ENCODE results near the gene FRMD6.
A peak's percentile ranks its signal among the peaks of the same experiment; 100 is the strongest.
"Not testable (repeated sequence)": the region's sequence is repeated elsewhere in the genome, so short reads cannot be mapped to it uniquely, and the experiment has no call there.

Gene FRMD6

DNA sequence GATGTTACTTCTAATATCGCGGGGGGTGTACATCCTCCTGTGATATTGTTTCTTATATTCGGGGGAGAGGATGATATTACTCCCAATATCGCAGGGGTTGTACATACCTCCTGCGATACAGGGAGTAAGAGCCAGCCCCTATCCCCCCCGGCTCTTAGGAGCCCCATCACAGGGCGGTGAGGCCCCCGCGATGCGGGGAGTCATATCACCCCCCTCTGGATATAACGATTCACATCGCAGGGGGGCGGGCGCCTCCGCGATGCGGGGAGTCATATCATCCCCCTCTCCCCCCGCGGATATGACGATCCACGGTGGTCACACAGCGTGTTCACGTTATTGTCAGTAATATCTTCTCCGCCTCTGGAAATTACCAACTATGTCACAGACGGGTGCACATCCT, 95.1 kb downstream of the FRMD6 start:
- not testable (repeated sequence) for H3K9me3 ChIP-seq (ENCODE audit: insufficient read depth, low read depth, low read length); H3K4me1 ChIP-seq (ENCODE audit: insufficient read depth, low read length); H3K27ac ChIP-seq (ENCODE audit: low read depth, low read length); H3K27me3 ChIP-seq (ENCODE audit: insufficient read depth, low read length); H3K4me3 ChIP-seq (ENCODE audit: low read length); H3K36me3 ChIP-seq (ENCODE audit: insufficient read depth, low read length); H3K9ac ChIP-seq (ENCODE audit: low read depth, low read length)
- WGBS = 87% methylated on average over 21 of the region's 25 CpGs

DNA sequence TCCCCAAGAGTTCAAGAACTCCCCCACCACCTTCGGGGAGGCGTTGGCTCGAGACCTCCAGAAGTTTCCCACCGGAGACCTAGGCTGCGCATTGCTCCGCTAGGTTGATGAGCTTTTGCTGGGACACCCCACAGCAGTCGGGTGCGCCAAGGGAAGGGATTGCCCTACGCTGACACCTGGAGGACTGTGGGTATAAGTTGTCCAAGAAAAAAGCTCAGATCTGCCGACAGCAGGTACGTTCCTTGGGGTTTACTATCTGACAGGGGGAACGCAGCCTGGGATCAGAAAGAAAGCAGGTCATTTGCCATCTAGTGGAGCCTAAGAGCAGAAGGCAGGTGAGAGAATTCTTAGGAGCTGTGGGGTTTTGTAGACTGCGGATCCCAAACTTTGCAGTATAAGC, 98.8 kb downstream of the FRMD6 start:
- H3K9ac ChIP-seq (ENCODE audit: low read depth, low read length) = no peak overlapping the region
- no peak overlapping the region for H3K27ac ChIP-seq (ENCODE audit: low read depth, low read length)
- no peaks in the 10 kb centered on the region for H3K4me1 ChIP-seq (ENCODE audit: insufficient read depth, low read length)
- no peaks in the 10 kb centered on the region for H3K9me3 ChIP-seq (ENCODE audit: insufficient read depth, low read depth, low read length)
- no peak overlapping the region for H3K4me3 ChIP-seq (ENCODE audit: low read length)
- WGBS = 77% methylated on average over 13 of the region's 13 CpGs
- no peaks in the 10 kb centered on the region for H3K27me3 ChIP-seq (ENCODE audit: insufficient read depth, low read length)
- no peaks in the 10 kb centered on the region for H3K36me3 ChIP-seq (ENCODE audit: insufficient read depth, low read length)

DNA sequence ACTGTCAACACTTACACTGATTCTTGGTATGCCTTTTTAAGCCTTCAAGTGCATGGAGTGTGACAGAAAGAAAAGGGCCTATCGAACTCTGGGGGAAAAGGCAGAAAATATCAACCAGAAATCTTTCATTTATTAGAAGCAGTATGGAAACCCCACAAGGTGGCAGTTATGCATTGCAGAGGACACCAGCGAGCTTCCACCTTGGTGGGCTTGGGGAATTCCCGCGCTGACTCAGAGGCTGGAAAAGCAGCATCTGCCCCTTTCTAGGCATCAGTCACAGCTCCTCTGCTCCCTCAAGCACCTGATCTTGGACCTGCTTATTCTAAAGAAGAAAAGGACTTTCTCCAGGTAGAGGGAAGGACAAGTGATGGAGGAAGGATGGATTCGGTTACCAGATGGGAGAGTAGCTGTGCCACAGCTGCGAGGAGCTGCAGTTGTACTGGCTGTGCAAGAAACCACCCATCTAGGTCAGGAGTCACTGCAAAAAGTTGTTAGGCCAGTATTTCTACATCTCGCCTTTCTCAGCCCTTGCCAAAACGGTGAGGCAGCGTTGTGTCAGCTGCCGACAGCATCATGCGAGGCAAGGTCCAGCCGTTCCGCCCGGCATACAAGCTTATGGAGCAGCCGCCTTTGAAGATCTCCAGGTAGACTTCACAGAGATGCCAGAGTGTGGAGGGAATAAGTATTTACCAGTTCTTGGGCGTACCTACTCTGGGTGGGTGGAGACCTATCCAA, 100.1 kb downstream of the FRMD6 start:
- H3K9me3 ChIP-seq (ENCODE audit: insufficient read depth, low read depth, low read length); H3K27ac ChIP-seq (ENCODE audit: low read depth, low read length); H3K4me3 ChIP-seq (ENCODE audit: low read length); H3K27me3 ChIP-seq (ENCODE audit: insufficient read depth, low read length); H3K4me1 ChIP-seq (ENCODE audit: insufficient read depth, low read length); H3K36me3 ChIP-seq (ENCODE audit: insufficient read depth, low read length); H3K9ac ChIP-seq (ENCODE audit: low read depth, low read length): not testable (repeated sequence)
- WGBS = 90% methylated on average over 16 of the region's 16 CpGs

DNA sequence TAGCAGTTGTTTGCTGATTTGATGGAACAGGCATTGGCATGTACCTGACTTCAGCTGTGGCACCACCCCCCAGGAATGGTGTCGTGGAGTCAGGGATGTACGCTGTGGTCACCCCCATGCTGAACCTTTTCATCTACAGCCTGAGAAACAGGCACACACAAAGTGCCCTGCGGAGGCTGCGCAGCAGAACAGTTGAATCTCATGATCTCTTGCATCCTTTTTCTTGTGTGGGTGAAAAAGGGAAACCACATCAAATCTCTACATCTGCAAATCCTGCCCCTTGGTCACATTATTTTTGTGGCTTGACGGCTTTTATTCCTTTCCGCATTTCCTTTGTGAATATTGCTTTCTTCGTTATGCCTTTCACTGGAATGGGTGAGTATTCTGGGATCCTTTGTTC, 106.0 kb downstream of the FRMD6 start:
- not testable (repeated sequence) for H3K9ac ChIP-seq (ENCODE audit: low read depth, low read length); H3K27me3 ChIP-seq (ENCODE audit: insufficient read depth, low read length); H3K27ac ChIP-seq (ENCODE audit: low read depth, low read length); H3K9me3 ChIP-seq (ENCODE audit: insufficient read depth, low read depth, low read length); H3K4me3 ChIP-seq (ENCODE audit: low read length); H3K36me3 ChIP-seq (ENCODE audit: insufficient read depth, low read length); H3K4me1 ChIP-seq (ENCODE audit: insufficient read depth, low read length)
- 84% methylated on average over 7 of the region's 7 CpGs for WGBS

DNA sequence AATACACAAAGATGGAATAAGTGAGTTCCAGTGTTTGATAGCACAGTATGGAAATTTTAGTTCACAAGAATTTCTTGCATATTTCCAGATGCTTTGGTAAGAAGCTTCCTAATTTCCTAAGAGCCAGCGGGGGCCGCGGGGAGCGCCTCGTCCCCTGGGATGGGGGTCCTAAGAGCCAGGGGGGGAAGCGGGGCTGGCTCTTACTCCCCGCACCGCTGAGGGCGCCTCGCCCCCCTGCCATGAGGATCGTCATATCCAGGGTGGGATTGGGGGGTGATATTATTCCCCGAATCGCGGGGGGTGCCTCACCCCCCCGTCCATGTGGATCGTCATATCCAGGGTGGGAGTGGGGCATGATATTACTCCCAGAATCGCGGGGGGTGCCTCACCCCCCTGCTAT, 108.2 kb downstream of the FRMD6 start:
- Histone ChIP-seq H3K4me1 (ENCODE audit: insufficient read depth, low read length) (no peaks in the 10 kb centered on the region), H3K27me3 (ENCODE audit: insufficient read depth, low read length) (no peaks in the 10 kb centered on the region), H3K27ac (ENCODE audit: low read depth, low read length) (no peak overlapping the region), H3K36me3 (ENCODE audit: insufficient read depth, low read length) (no peaks in the 10 kb centered on the region), H3K9ac (ENCODE audit: low read depth, low read length) (no peak overlapping the region), H3K4me3 (ENCODE audit: low read length) (no peak overlapping the region), H3K9me3 (ENCODE audit: insufficient read depth, low read depth, low read length) (no peaks in the 10 kb centered on the region)
- WGBS = 92% methylated on average over 18 of the region's 18 CpGs

DNA sequence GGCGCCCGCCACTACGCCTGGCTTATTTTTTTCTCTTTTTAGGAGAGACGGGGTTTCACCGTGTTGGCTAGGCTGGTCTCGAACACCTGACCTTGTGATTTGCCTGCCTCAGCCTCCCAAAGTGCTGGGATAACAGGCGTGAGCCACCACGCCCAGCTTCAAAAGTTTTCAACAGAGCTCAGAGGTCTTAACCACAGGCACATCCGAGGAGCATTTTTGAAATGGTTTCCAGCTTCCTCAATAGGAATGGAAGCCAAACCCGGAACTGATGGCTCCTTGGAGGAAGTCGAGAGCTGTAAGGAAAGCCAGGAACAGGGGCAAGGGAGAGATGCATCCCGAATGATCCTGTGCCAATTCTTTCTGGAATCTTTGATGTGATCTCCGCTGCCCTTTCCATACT, 114.0 kb downstream of the FRMD6 start:
- not testable (repeated sequence) for H3K27ac ChIP-seq (ENCODE audit: low read depth, low read length); H3K9ac ChIP-seq (ENCODE audit: low read depth, low read length); H3K9me3 ChIP-seq (ENCODE audit: insufficient read depth, low read depth, low read length); H3K27me3 ChIP-seq (ENCODE audit: insufficient read depth, low read length); H3K36me3 ChIP-seq (ENCODE audit: insufficient read depth, low read length); H3K4me3 ChIP-seq (ENCODE audit: low read length); H3K4me1 ChIP-seq (ENCODE audit: insufficient read depth, low read length)
- 93% methylated on average over 13 of the region's 13 CpGs for WGBS

DNA sequence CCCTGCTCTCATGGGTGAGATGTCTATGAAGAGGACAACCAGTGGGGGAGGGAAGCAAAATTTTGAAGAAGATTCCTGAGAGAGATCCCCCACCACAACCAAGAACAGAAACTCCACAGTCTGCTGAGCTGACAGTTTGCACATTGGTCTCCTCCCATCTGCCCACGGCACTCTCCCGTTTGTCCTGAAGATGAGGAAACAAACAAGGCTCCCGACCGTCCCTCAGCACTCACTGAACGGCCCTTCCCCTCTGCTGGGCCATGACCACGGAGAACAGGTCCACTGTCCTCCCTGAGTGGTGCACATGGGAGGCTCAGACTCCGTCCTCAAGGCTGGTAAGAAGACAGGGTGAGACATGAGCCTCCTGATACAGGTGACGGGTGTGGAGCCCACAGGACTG, 114.9 kb downstream of the FRMD6 start:
- not testable (repeated sequence) for H3K27me3 ChIP-seq (ENCODE audit: insufficient read depth, low read length); H3K9me3 ChIP-seq (ENCODE audit: insufficient read depth, low read depth, low read length); H3K27ac ChIP-seq (ENCODE audit: low read depth, low read length); H3K36me3 ChIP-seq (ENCODE audit: insufficient read depth, low read length); H3K4me1 ChIP-seq (ENCODE audit: insufficient read depth, low read length); H3K9ac ChIP-seq (ENCODE audit: low read depth, low read length); H3K4me3 ChIP-seq (ENCODE audit: low read length)
- 81% methylated on average over 8 of the region's 8 CpGs for WGBS

DNA sequence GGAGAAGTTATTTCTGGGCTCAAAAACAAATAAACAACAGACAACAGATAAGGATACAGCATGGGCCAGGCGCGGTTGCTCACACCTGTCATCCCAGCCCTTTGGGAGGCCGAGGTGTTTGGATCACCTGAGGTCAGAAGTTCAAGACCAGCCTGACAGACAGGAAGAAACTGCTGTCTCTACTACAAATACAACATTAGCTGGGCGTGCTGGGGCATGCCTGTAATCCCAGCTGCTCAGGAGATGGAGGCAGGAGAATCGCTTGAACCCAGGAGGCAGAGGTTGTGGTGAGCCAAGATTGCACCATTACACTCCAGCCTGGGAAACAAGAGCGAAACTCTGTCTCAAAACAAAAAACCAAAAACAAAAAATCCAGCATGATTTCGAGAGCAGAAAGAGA, 117.6 kb downstream of the FRMD6 start:
- not testable (repeated sequence) for H3K9ac ChIP-seq (ENCODE audit: low read depth, low read length); H3K27ac ChIP-seq (ENCODE audit: low read depth, low read length); H3K27me3 ChIP-seq (ENCODE audit: insufficient read depth, low read length); H3K9me3 ChIP-seq (ENCODE audit: insufficient read depth, low read depth, low read length); H3K4me1 ChIP-seq (ENCODE audit: insufficient read depth, low read length); H3K36me3 ChIP-seq (ENCODE audit: insufficient read depth, low read length); H3K4me3 ChIP-seq (ENCODE audit: low read length)
- WGBS = 98% methylated on average over 7 of the region's 7 CpGs

DNA sequence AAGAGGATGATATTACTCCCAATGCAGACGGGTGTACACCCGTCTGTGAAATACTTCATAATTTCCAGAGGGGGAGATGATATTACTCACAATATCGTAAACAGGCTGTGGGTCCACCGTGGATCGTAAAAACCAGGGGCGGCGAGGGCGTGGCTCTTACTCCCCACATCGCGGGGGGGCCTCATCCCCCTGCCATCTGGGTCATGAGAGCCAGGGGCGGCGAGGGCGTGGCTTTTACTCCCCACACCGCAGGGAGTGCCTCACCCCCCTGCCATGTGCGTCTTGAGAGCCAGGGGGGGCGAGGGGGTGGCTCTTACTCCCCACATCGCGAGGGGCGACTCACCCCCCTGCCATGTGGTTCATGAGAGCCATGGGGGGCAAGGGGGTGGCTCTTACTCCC, 122.5 kb downstream of the FRMD6 start:
- H3K9ac ChIP-seq (ENCODE audit: low read depth, low read length) = no peak overlapping the region
- H3K9me3 ChIP-seq (ENCODE audit: insufficient read depth, low read depth, low read length) = no peaks in the 10 kb centered on the region
- no peaks in the 10 kb centered on the region for H3K27me3 ChIP-seq (ENCODE audit: insufficient read depth, low read length)
- no peaks in the 10 kb centered on the region; the same call in 1 of the 2 replicates for H3K4me1 ChIP-seq (ENCODE audit: insufficient read depth, low read length)
- no peaks in the 10 kb centered on the region for H3K36me3 ChIP-seq (ENCODE audit: insufficient read depth, low read length)
- 89% methylated on average over 19 of the region's 19 CpGs for WGBS
- H3K4me3 ChIP-seq (ENCODE audit: low read length) = no peak overlapping the region
- no peak overlapping the region for H3K27ac ChIP-seq (ENCODE audit: low read depth, low read length)

DNA sequence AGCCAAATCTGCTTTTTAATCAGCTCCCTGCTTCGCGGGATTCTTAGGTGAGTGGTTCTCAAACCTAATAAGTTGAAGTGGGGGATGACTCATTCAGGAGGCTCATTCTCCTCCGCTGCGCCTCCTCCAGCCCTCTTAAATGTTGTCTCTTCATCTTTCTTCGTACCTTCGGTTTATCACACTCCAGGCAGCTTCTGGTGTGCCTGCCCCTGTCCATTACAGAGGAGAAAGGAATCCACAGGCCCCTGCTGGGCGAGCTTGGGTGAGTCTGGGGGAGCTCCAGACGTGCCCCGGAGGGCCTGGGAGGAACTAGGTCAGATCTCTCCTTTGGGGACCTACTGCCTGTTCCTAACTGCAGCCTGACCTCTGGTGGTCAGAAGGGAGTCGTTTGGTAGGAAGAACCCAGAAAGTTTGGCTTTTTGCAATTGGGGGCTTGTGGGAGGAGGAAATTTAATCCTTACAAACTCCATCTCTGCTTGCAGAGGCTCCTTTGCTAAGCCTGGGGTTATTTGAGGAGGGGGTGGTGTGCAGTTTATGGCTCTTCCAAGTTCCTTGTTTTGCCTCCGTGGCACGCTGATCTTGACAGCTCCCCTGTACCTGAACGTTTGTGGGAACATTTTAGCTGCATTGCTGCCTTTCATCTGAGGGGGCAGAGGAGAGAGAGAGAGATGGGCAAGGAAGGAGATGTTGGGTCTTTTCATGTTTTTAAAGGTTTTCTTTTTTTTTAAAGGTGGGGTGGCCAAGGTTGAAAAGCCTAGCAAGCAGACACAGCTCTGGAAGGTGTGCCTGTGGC, 124.6 kb downstream of the FRMD6 start:
- WGBS = 36% methylated on average over 12 of the region's 13 CpGs
- H3K4me1 ChIP-seq (ENCODE audit: insufficient read depth, low read length) = no peaks in the 10 kb centered on the region; the same call in none of the 2 replicates

DNA sequence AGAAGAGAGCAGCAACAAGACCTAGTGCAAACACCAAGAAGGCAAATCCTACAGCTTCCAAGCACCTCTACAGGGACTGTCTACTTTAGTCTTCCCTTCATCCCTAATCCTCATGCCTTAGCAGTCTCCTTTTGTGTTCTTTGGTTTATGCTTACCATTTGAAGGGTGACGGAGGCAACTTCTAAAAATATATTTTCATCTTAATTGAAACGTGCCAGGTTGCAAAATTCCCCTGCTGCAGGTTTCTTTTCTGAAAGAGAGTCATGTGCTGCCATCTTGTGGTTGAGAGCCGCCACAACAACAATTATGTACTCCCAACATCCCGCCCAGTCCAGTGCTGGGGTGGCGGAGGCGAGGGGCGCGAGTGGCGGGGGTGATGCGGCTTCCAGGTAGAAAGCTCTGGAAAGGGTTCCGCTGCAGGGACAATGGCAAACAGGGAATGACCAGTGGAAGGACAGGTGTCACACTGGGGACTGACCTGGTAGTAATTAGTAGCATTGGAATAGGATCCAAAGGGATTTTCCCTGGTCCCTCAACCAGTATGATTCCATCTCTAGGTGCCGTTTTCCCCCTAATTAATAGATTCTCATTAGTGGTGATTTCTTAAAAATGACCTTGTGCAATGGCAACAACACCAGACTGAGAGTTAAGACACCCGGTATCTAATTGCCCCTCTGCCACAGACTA, 128.4 kb downstream of the FRMD6 start:
- Histone ChIP-seq H3K27me3 (ENCODE audit: insufficient read depth, low read length) (peaks cover 4% of the 10 kb centered on the region; the same call in 1 of the 2 replicates), H3K9ac (ENCODE audit: low read depth, low read length) (no peak overlapping the region), H3K9me3 (ENCODE audit: insufficient read depth, low read depth, low read length) (no peaks in the 10 kb centered on the region), H3K36me3 (ENCODE audit: insufficient read depth, low read length) (no peaks in the 10 kb centered on the region), H3K4me3 (ENCODE audit: low read length) (no peak overlapping the region), H3K27ac (ENCODE audit: low read depth, low read length) (no peak overlapping the region), H3K4me1 (ENCODE audit: insufficient read depth, low read length) (no peaks in the 10 kb centered on the region; the same call in none of the 2 replicates)
- 7% methylated on average over 12 of the region's 13 CpGs for WGBS

More for the DNA sequence above, 124.6 kb downstream of the FRMD6 start:
- Histone ChIP-seq H3K9ac (ENCODE audit: low read depth, low read length) (no peak overlapping the region), H3K36me3 (ENCODE audit: insufficient read depth, low read length) (no peaks in the 10 kb centered on the region), H3K4me3 (ENCODE audit: low read length) (peak overlapping the region; percentile 40), H3K27me3 (ENCODE audit: insufficient read depth, low read length) (peaks cover 4% of the 10 kb centered on the region; the same call in 1 of the 2 replicates), H3K9me3 (ENCODE audit: insufficient read depth, low read depth, low read length) (no peaks in the 10 kb centered on the region), H3K27ac (ENCODE audit: low read depth, low read length) (no peak overlapping the region)
